Trophoblast cell (in vitro differentiated cells and primary cell): Measurements from ENCODE around the gene TPSAB1.
A peak's percentile ranks its signal among the peaks of the same experiment; 100 is the strongest.

Experiments used
- DNase-seq, 2 donors: peaks; one replicate each; pipeline ENCODE4 v3.0.0-alpha.2; 2016
- H2AFZ ChIP-seq: 2 replicates; pipeline ENCODE4 v1.6.1; 2013; ENCODE audit warnings: low read length, moderate library complexity, mild to moderate bottlenecking; ENCODE audit not compliant: insufficient read depth, poor library complexity
- H2AK5ac ChIP-seq: 2 replicates; pipeline ENCODE4 v1.6.1; 2013; ENCODE audit warnings: mild to moderate bottlenecking, low read length
- H2BK120ac ChIP-seq: 2 replicates; pipeline ENCODE4 v1.6.1; 2013; ENCODE audit warnings: low read length, mild to moderate bottlenecking, moderate library complexity; ENCODE audit not compliant: insufficient read depth, poor library complexity
- H2BK12ac ChIP-seq: 2 replicates; pipeline ENCODE4 v1.6.1; 2013; ENCODE audit warnings: mild to moderate bottlenecking, low read length, moderate library complexity
- H2BK5ac ChIP-seq: 2 replicates; pipeline ENCODE4 v1.6.1; 2013; ENCODE audit warnings: low read length, low read depth, moderate library complexity, mild to moderate bottlenecking; ENCODE audit not compliant: poor library complexity
- H3K14ac ChIP-seq: 2 replicates; pipeline ENCODE4 v1.6.1; 2013; ENCODE audit warnings: mild to moderate bottlenecking, low read length
- H3K18ac ChIP-seq: 2 replicates; pipeline ENCODE4 v1.6.1; 2013; ENCODE audit warnings: mild to moderate bottlenecking, low read length
- H3K23ac ChIP-seq: 2 replicates; pipeline ENCODE4 v1.6.1; 2013; ENCODE audit warnings: low read length
- H3K27ac ChIP-seq: 2 replicates; pipeline ENCODE4 v1.5.1; 2013; ENCODE audit warnings: low read depth, mild to moderate bottlenecking, inconsistent platforms, low read length, moderate library complexity
- H3K27me3 ChIP-seq: 2 replicates; pipeline ENCODE4 v1.6.1; 2013; ENCODE audit warnings: inconsistent platforms, mild to moderate bottlenecking, low read length, moderate library complexity; ENCODE audit not compliant: insufficient read depth
- H3K36me3 ChIP-seq, 2 experiments: 1 replicate in 1 of 2; 2 replicates in 1 of 2; pipeline ENCODE4 v1.6.1; 2013; ENCODE audit warnings: low read length in 2 of 2, mild to moderate bottlenecking in 2 of 2, moderate library complexity in 1 of 2; ENCODE audit not compliant: insufficient read depth in 2 of 2, control insufficient read depth in 1 of 2
- H3K4ac ChIP-seq: 2 replicates; pipeline ENCODE4 v1.6.1; 2013; ENCODE audit warnings: low read depth, mild to moderate bottlenecking, low read length, moderate library complexity
- H3K4me1 ChIP-seq, 2 experiments: 1 replicate in 1 of 2; 2 replicates in 1 of 2; pipeline ENCODE4 v1.6.1; 2013; ENCODE audit warnings: low read length in 2 of 2, mild to moderate bottlenecking in 2 of 2, moderate library complexity in 1 of 2; ENCODE audit not compliant: insufficient read depth in 2 of 2, control insufficient read depth in 1 of 2
- H3K4me2 ChIP-seq: 2 replicates; pipeline ENCODE4 v1.6.1; 2013; ENCODE audit warnings: inconsistent platforms, mild to moderate bottlenecking, low read length, moderate library complexity
- H3K4me3 ChIP-seq: 2 replicates; pipeline ENCODE4 v1.5.1; 2013; ENCODE audit warnings: mild to moderate bottlenecking, low read depth, low read length, inconsistent platforms
- H3K79me1 ChIP-seq: one replicate; pipeline ENCODE4 v1.6.1; 2013; ENCODE audit warnings: low read length
- H3K79me2 ChIP-seq: 2 replicates; pipeline ENCODE4 v1.6.1; 2013; ENCODE audit warnings: low read length, mild to moderate bottlenecking; ENCODE audit not compliant: control insufficient read depth, insufficient read depth, poor library complexity
- H3K9ac ChIP-seq: 2 replicates; pipeline ENCODE4 v1.6.1; 2013; ENCODE audit warnings: mild to moderate bottlenecking, low read length
- H3K9me3 ChIP-seq: 2 replicates; pipeline ENCODE4 v1.6.1; 2013; ENCODE audit warnings: low read depth, mild to moderate bottlenecking, control low read depth, inconsistent platforms, low read length; ENCODE audit not compliant: insufficient read depth
- H4K12ac ChIP-seq: 2 replicates; pipeline ENCODE4 v1.6.1; 2013; ENCODE audit warnings: low read depth, mild to moderate bottlenecking, low read length, moderate library complexity
- H4K8ac ChIP-seq: 2 replicates; pipeline ENCODE4 v1.6.1; 2013; ENCODE audit warnings: low read depth, mild to moderate bottlenecking, low read length, moderate library complexity
- H4K91ac ChIP-seq: one replicate; pipeline ENCODE4 v1.6.1; 2013; ENCODE audit warnings: low read depth, mild to moderate bottlenecking, low read length, moderate library complexity
- WGBS: extraction: QIAGEN DNeasy Blood & Tissue Kit; methylation state at CpG from one replicate; pipeline ENCODE4 v1.1.7; 2013; ENCODE audit warnings: missing lambda C conversion rate; ENCODE audit not compliant: insufficient read length, insufficient coverage; ENCODE audit errors: extremely low coverage; 5-methylcytosine and 5-hydroxymethylcytosine counted together

TPSAB1 gene

DNA sequence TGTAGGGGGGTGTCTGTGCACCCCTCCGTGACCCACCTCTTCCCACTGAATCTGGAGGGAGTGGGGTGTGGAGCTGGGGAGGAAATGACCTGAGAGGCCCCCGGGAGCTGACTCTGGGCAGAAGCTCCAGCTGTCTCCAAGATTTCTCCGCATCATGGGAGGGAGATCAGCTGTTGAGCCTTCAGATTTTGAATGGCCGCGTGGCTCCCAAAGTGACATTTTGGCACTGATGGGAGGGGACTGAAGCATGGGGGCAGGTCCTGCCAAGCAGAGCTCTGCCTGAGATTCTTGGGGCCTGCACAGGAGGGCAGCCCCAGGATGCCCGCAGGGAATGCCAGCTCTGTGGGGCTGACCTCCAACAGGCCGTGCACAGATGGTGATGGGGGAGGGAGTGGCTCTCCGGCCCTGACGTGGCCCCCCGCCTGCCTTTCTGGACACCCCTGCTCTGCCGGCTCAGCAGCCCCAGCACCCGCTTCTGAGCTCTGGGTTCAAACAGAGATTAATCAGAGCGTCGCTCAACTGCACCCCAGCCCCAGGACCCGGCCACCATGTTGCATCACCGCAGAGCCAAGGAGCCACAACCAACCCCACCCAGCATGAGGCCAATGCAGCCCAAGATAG lies 43.6 kb downstream of the TPSAB1 start:
- Histone ChIP-seq H3K27me3 (no peaks in the 10 kb centered on the region), H2BK12ac (no peak overlapping the region), H4K12ac (no peak overlapping the region), H3K4me2 (no peak overlapping the region), H3K4me3 (no peak overlapping the region), H3K4me1 (peaks cover 9 to 15% of the 10 kb centered on the region in 2 experiments), H3K9me3 (peaks cover 4% of the 10 kb centered on the region), H3K4ac (no peak overlapping the region), H2BK120ac (no peak overlapping the region), H3K79me1 (no peaks in the 10 kb centered on the region), H3K27ac (no peak overlapping the region), H3K79me2 (no peaks in the 10 kb centered on the region), H4K8ac (no peak overlapping the region), H3K9ac (no peak overlapping the region), H2BK5ac (no peak overlapping the region), H4K91ac (no peak overlapping the region), H3K18ac (no peak overlapping the region), H3K23ac (no peak overlapping the region), H3K14ac (no peak overlapping the region), H2AK5ac (no peak overlapping the region), H3K36me3 (no peaks in the 10 kb centered on the region), H2AFZ (no peak overlapping the region)
- no CpG with 5 or more reads among the region's 16 CpGs for WGBS
- no peak for DNase-seq

DNA sequence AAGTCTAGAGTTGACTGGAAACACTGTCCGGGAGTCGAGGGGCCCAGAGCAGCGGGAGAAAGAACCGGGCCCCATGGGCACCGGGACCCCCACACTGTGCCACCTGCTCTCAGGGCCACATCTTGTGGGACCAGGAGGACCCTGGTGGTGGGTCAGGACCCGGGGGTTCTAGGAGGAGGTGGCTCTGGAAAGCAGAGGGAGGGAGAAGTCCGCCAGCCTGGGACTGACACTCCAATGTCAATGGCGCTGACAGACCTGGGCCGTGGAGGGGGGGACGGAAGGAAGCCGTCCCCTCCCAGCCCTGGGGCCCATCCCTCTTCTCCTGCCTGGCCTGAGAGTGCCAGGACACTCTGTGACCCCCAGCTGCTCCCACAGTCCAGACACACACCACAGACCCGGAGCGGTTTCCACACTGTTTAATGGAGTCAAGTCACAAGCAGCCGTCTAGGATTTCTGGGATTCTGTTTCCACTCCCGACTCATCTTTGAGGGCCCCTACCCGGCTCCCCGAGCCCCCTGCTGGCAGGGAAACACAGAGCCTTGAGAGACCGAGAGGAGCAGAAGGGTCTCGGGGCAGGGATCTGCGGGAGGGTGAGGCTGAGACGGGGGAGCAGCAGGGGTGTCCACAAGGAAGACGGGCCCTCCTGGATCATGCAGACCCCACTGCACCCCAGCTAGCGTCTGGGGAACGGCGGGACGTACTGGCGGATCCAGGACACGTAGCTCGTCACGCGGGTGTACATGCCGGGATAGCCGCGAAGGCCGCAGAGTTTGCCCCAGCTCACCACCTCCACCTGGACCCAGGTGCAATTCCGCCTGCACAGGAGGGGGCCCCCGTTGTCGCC lies 45.4 kb downstream of the TPSAB1 start:
- H3K14ac ChIP-seq = no peak overlapping the region

DNA sequence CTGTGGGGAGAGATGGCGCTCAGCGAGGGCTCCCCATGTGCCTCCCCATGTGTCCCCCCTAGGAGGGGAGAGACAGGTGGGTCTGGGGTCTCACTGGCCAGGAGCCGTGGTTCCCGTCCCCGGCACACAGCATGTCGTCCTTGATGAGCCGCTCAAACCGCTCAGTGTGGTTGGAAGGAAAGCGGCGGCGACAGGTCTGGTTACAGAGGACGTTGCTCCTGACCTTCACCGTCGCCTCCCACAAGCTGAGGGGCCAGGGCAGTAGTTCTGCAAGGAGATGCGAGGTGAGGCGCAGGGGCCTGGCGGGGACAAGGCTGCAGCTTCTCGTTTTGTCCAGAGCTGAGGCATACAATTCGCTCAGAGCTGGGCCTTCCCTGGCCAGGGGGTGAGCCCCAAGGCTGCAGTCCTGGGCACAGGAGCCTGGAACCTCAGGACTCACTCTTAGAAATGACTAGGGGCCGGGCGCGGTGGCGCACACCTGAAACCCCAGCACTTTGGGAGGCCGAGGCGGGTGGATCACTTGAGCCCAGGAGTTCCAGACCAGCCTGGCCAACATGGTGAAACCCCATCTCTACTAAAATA lies 46.1 kb downstream of the TPSAB1 start:
- Histone ChIP-seq H3K27ac (no peak overlapping the region), H3K36me3 (no peaks in the 10 kb centered on the region), H2AK5ac (no peak overlapping the region), H3K4me3 (no peak overlapping the region), H3K4me2 (no peak overlapping the region), H2AFZ (no peak overlapping the region), H3K79me2 (no peaks in the 10 kb centered on the region), H2BK5ac (no peak overlapping the region), H3K18ac (no peak overlapping the region), H3K27me3 (peaks cover 4% of the 10 kb centered on the region), H2BK12ac (no peak overlapping the region), H3K4ac (no peak overlapping the region), H3K4me1 (peaks cover 15 to 26% of the 10 kb centered on the region in 2 experiments), H4K8ac (no peak overlapping the region), H3K23ac (no peak overlapping the region), H3K79me1 (no peaks in the 10 kb centered on the region), H3K9me3 (peaks cover 3% of the 10 kb centered on the region), H2BK120ac (no peak overlapping the region), H3K14ac (no peak overlapping the region), H3K9ac (no peak overlapping the region), H4K12ac (no peak overlapping the region), H4K91ac (no peak overlapping the region)
- no peak for DNase-seq
- WGBS = no CpG with 5 or more reads among the region's 25 CpGs

More for the DNA sequence above, 45.4 kb downstream of the TPSAB1 start:
- Histone ChIP-seq H2AFZ (no peak overlapping the region), H3K23ac (no peak overlapping the region), H3K4me1 (peaks cover 15 to 26% of the 10 kb centered on the region in 2 experiments), H3K9ac (no peak overlapping the region), H2BK5ac (no peak overlapping the region), H2AK5ac (peak overlapping the region; percentile 35), H3K79me2 (no peaks in the 10 kb centered on the region), H3K27me3 (peaks cover 4% of the 10 kb centered on the region), H4K8ac (no peak overlapping the region), H4K91ac (no peak overlapping the region), H2BK120ac (no peak overlapping the region), H3K4me2 (no peak overlapping the region), H3K4me3 (no peak overlapping the region), H3K36me3 (no peaks in the 10 kb centered on the region), H3K4ac (no peak overlapping the region), H4K12ac (no peak overlapping the region), H3K9me3 (peaks cover 3% of the 10 kb centered on the region), H3K27ac (no peak overlapping the region), H3K18ac (no peak overlapping the region), H2BK12ac (no peak overlapping the region), H3K79me1 (no peaks in the 10 kb centered on the region)
- no peak for DNase-seq
- no CpG with 5 or more reads among the region's 38 CpGs for WGBS

DNA sequence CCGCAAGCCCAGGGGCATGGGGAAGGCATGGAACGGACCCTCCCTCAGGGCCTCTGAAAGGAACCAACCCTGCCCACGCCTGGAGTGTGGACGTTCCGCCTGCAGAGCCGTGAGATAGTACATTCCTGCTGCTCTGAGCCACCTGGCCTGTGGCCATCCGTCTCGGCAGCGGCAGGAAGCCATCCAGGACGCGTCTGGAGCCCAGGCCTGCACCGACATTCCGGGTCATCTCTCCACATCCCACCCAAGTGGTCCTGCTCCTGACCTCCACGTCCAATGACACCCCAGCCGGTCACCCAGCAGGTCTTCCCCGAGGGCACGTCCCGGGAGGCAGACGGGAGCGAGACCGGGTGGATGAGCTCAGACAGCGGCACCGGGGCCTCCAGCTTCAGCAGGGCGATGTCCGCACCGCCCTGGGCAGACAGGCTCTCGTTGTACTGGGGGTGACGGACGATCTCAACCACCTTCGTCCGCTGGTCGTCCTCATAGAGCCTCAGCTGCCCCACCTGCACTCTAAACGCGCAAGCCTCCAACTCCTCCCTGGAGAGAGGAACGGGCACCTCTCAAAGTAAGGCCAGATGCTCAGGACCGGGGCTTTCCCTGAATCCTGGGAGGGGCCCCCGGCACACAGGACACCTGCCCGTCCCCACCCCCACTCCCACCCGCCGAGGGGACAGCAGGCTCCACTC lies 47.6 kb downstream of the TPSAB1 start:
- Histone ChIP-seq H3K27me3 (peaks cover 4% of the 10 kb centered on the region), H3K79me2 (no peaks in the 10 kb centered on the region), H3K4me1 (peaks cover 17 to 28% of the 10 kb centered on the region in 2 experiments), H4K91ac (no peak overlapping the region), H3K18ac (no peak overlapping the region), H3K4me2 (no peak overlapping the region), H3K4ac (no peak overlapping the region), H2BK12ac (no peak overlapping the region), H2AK5ac (no peak overlapping the region), H3K36me3 (no peaks in the 10 kb centered on the region), H3K9ac (no peak overlapping the region), H2BK120ac (no peak overlapping the region), H3K23ac (no peak overlapping the region), H4K12ac (no peak overlapping the region), H4K8ac (no peak overlapping the region), H3K9me3 (peaks cover 3% of the 10 kb centered on the region), H3K4me3 (no peak overlapping the region), H2AFZ (no peak overlapping the region), H2BK5ac (no peak overlapping the region), H3K14ac (no peak overlapping the region), H3K79me1 (no peaks in the 10 kb centered on the region), H3K27ac (peak overlapping the region; percentile 20)
- no CpG with 5 or more reads among the region's 40 CpGs for WGBS
- DNase-seq = peak; percentile 54
